Inflammatory macrophage treated with lipopolysaccharide for 1 hour (primary cell): Measurements from ENCODE around the gene LY6G6F.
A peak's percentile ranks its signal among the peaks of the same experiment; 100 is the strongest.

ENCODE experiments used
- DNase-seq, 2 donors: peaks; one replicate each; pipeline ENCODE4 v3.0.0-alpha.2; 2020 to 2022

LY6G6F gene

DNA sequence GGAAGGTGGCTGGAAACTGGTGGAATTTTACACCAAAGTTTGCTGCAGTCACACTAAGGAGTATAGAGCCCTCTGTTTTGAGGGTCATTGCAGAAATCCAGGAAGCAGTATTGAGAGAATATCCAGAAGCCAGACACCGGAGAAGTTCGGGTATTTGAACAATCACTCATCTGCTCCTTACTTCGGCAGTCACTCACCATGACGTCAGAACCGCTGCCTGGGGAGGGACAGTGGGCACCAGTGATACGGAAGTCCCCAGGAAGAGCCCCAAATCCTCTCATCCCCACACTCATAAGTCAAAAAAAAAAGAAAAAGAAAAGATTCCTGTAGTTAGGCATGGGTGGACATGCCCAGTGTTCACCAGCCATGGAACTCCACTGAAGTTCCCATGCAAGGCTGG lies 29.8 kb upstream of the LY6G6F start:
- DNase-seq, result no peak

DNA sequence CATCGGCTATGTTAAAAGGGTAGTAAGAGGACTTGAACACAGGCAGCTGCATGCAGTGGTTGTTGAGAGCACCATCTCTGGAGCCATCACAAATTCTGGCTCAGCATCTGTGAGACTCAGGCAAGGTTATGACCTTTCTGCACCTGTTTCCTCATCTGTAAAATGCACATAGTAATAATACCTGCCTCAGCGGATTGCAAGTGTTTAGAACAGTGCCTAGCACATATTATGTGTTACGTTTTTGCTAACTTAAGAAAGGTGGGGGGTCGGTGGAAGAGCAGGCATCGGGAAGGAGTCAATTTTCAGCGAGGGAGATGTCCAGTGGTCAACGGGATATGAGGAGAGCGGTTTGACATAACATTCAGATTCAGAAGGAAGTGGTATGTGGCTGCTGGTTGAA lies 28.7 kb upstream of the LY6G6F start:
- no peak for DNase-seq

DNA sequence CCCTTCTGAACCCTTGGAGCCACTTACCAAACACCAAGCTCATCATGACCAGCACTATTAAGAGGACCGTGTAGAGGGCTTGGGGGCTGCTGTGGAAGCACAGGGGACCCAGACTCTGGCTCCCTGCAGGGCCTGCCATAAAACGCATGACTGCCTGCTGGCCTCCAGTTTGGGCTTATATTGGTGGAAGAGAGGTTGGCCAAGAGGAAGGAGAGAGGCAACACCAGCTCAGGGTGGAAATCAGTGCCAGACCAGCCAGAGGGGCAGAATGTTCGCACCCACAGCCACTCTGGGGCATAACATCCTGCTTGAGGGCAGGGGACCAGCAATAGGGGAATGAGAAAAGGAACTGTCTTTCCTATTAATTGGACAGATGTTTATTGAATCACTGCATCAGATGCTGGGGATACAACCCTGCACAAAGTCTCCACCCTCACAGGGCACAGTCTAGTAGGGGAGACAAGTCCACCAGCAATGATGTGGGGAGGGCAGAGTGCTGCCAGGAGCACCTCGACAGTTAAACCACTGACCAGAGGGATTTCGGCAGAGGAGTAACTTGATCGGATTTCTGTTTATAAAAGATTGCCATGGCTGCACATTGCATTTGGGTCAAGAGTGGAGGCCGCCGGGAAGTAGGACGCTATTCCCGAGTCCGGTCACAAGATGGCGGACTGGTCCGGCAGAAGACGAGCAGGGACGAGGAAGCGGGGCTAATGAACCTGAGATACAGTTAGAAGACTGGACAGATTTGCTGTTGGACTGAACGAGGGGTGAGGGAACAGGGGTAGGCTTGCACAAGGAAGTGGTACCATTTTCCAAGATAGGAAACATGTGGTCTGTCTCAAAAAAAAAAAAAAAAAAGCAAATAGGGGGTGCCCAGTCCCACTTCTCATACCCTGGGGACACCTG lies 26.2 kb upstream of the LY6G6F start, which contains the start of gene LY6G5C:
TSS of gene LY6G5C (minus strand) at position 842 of the 909 bp plus-strand sequence. CDS start at position 148, 694 bp downstream.
- DNase-seq, result peak; percentile 50 to 73

DNA sequence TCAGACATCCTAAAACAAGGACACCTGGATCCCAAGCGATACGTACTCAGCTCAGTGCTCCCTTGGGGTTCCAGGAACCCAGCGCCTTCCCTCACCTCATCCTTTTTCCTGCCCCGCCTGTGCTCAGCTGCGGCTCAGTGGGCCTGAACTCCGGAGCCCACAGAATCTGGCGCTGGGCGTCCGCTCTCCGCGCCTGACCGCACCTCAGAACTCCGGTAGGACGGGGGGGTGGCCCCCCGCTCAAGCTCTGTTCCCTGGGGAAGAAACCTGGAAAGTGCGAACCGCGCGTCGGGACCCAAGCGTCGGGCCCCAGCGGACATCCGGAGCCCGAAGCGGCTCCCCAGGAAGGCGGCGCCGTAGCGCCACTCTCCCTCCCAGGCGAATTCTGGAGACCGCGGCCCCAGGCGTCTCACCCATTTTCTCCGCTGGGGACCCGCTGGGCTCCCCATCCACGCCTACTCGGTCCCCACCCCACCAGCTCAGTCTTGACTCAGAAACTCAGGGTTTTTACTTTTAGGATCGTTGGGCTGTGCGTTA lies 25.5 kb upstream of the LY6G6F start:
- peak in 1 of 2 donors; percentile 54 for DNase-seq

DNA sequence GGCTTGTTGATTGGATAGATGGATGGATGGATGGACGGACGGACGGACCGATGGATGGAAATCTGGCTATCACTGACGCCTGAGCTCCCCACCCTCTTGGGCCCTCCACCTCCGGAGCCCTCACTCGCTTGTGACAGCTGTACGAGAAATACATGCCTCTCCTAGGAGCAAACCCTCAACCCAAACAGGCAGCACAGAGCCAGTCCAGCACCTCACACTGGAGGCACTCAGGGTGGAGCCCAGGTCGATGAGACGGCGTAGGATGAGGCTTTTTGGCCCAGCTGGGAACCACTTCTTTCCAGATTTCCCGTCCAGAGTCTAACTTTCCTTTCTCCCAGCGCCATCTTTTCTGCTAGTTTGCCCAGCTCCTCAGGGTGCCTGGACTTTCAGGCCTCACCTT lies 23.1 kb upstream of the LY6G6F start:
- no peak for DNase-seq

DNA sequence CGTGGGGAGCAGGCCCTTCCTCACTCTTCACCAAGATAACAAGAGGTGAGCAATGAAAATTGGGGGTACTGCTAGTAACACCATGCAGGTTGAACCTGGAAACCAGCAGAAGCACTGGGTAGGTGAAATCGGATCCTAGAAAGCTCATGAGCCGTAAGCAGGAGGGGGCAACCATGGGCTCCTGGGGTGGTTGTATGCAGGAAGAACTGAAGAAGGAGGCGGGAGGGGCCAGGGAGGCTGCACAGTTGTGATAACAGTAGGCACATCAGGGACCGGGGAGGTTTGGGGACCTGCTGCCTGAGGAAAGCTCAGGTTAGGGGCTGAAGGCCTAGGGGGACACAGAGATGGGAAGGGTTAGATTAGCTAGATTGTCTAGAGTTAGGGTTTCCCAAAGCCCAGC lies 20.2 kb upstream of the LY6G6F start:
- no peak for DNase-seq

DNA sequence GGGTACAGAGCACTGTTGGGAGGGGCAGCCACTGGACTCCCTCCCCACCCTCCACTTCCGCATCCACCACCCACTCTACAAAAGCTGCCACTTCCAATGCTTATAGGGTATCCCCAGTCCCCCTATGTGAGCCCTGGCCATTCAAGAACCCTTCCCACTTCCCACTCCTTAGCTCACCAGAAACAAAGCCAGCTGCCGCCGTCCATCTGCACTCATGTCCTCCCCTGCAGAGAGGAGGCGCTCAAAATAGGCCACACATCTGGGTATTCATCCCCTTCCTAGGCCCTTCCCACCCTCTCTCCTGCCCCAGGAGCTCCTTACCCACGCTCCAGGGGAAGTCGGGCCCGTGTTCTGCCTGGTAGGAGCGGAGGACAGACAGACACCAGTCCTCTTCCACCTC lies 19.3 kb upstream of the LY6G6F start:
- DNase-seq, result no peak

DNA sequence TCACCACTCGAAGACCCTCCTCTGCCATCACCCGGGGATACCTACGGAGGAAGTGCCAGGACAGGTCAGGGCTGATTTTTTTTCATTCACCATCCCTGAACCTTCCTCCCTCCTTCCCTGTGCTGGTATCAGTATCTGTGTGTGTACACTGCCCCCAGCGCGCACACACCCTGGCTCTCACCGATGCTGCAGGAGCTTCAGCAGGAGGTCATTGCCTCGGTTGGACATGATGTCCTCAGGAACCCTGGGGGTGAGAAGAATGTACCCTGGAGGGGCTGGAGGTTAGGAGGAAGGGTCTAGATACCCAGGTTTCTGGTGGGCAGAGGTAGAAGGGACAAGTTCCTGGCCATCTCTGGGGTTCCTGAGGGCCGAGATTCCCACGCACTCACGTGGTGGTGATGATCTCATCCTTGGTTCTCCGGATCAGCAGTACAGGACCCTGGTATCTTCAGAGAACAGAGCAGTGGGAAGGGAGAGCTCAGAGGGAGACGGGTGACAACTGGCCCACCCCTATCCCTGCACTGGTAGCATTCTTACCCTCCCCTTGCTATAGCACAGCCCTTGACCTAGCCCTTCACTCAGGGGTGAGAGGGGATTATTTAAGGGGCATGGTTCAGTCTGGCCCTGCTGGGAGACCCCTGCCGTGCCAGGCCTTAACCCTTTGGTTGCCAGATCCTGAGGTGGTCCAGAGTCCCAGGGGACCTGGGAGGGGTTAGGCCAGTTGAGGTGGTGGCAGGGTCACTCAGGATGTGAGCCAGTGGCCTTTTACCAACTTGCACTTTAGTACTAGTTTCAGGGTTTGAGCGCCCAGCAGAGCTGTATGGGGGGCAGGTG lies 18.6 kb upstream of the LY6G6F start:
- DNase-seq, result no peak

DNA sequence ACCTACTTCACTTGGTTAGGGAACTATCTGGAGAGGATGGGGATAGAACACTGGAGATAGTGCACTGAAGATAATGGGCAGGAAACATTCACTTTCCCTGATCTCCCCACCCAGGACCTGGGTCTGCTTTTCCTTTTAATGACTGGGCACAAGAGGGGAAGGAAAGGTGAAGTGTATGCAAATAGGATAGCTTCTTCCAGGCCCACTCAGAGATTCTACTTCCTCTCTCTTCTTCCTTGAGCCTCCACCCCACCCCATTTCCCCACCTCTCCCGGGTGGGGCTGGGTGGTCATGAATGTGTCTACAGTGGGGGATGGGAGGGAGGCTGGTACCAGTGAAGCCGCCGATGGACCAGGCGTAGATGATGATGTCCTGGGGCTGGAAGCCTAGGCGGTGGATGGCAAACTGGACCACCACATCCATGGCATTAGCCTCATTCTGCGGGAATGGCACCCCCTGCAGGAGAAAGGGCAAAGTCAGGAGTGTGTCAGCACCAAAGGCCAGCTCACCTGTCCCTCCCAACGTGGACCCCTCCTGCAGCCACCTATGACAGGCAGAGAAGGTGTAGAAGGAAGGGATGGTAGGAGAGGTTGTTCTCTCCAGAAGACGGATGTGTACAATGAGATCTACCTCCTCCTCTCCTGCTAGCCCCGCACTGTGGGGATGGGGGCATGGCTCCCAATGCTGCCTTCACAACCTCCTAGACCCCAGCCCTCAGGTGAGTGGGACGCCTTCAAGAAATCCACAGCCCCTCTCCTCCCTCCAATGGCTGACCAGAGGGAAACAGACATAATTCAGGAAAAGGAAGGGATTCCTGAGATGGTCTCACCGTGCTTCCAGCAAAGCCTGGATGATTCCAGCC lies 17.2 kb upstream of the LY6G6F start:
- DNase-seq, result no peak

DNA sequence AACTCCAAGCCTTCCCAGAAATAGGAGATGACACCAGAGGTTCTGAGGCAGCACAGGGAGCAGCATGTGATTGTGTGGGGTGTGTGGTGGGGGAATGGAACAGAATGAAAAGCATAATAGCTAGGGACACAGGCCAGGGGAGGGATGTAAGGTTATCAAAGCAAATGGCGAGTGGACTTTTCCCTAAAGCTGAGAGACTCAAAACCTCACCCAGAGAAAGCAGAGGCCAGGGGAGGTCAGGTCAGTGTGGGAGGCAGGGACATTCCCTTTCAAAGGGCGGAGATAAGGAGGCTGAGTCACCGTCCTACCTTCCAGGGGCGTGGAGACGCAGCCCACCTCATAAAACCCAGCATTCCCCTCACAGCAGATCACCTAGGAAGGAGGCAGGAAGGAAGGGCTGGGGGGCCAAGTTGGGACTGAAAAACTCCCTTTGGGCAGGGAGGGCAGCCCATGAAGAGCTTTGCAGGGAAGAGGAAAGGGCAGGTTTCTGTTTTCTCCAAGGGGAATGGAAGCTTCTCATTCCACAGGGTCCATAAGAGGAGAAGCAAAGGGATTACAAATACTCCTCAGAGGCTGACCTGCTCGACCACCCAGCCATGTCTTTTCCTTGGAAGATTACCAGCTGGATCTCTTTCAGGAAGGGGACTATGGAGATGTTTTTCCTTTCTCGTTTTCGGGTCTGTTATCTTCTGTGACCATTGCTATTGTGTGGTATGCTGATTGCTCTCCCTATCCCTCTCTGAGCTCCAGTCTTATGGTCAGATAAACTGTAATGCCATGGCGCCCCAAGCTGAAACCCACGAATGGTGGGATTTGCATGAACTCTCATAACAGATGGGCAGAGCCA lies 16.2 kb upstream of the LY6G6F start:
- DNase-seq, result peak in 1 of 2 donors; percentile 50

DNA sequence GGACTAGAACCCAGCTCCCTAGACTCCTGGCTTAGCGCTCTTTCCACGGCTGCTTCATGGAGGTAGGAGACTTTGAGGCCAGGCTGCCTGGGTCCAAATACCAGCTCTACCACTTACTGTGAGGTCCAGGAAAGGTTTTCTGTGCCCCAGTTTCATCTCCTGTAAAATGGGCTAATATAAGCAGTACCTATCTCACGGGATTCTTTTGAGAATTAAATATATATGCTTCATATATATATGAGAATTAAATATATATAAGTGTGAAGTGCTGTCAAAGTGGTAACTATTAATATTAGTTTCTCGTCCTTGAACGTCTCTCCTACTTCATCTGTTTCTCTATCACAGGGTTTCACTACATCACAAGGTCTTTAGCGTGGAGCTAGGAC lies 15.6 kb upstream of the LY6G6F start:
- DNase-seq, result no peak

DNA sequence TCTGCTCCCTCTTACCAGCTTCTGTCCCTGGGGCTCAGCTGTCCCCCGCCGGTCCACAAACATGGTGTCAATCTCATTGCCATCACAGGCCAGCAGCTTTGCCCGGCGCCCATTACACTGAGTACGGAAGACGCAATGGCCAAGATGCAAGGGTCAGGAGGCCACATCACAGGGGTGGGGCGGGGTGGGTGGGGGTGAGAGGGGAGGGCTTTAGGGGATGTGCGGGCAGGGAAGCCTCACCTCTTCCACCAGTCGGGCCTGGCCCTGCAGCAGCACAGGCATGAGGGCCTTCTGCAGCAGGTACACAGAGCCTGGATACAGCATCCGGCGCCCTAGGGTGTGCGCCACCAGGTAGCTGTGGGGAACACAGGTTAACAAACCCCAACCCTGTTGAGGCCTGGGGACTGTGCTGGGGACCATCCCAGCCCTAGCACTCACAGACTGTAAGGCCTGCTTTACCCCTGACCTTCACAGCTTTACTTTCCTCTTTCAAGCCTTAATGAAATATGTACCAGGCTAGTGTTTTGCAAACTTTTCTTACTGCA lies 15.0 kb upstream of the LY6G6F start:
- DNase-seq, result no peak

DNA sequence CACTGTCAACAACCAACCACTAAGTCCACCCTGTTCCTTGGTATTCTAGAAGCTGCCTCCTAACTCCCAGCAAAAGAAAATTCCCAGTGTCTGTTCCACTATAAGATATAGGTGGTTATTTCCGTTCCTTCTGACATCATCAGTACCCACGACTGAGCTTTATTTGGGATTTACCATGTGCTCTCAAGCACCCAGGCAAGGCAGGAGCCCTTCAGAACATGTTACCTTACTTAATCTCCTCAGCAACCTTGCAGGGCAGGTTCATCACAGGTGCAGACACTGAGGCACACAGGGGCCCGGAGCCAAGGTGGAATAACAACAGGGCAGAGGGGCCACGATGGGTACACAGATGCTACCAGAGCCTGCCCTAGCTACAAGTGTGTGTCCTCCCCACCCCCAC lies 14.3 kb upstream of the LY6G6F start:
- DNase-seq, result no peak

DNA sequence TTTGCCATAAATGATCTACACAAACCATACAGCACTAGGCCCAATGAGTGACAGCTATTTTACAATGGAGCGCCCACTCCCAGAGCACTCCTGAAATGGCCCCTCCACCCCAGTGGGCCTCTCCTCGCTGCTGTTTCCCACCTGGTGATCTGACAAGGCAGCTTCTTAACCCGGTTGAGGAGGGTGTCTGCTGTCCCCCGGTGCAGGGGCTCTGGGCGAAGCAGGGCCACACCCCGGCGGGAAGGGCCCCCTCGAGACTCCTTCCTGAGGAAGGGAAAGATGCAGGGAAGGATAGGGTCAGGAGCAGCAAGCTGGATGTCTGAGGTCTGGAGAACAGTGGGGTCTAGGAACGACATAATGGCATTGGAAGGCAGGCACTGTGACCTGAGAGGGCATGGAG lies 13.8 kb upstream of the LY6G6F start:
- no peak for DNase-seq

DNA sequence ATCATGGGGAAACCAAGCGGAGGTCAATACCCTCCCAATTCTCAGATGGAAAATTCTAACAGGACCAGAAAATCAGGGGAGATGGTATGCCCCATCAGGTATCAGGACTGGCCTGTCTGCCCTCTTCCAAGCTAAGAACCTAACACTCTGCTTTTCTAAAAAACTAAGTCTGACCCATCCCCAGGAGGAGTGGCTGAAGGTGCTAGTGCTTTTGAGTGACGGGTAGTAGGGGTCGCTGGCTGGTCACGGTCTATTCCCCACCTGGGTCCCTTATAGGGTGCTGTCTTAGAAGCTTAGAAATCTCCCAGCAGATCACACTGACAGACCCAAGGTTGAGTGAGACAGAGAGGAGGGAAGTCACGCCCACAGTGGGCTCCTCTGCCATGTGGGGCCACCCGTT lies 13.1 kb upstream of the LY6G6F start:
- no peak for DNase-seq

DNA sequence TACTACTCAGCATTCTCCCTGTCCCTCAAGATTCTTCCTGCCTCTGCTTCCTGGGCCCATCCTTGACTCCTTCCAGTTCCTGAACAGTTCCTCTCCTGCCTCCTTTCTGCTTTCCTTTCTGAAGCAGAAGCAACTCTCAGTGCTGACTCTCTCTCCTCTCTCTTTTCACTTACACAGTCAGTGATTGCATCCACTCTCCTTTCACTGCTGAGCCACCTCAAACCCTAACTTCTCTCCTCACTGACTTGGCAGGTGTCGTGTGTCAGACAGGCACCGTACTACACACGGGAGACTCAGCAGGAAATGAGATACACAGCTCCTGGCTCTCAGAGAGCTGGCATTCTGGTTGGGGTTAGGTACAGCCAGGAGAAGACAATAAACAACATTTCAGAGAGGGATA lies 9.1 kb upstream of the LY6G6F start:
- DNase-seq, result no peak

DNA sequence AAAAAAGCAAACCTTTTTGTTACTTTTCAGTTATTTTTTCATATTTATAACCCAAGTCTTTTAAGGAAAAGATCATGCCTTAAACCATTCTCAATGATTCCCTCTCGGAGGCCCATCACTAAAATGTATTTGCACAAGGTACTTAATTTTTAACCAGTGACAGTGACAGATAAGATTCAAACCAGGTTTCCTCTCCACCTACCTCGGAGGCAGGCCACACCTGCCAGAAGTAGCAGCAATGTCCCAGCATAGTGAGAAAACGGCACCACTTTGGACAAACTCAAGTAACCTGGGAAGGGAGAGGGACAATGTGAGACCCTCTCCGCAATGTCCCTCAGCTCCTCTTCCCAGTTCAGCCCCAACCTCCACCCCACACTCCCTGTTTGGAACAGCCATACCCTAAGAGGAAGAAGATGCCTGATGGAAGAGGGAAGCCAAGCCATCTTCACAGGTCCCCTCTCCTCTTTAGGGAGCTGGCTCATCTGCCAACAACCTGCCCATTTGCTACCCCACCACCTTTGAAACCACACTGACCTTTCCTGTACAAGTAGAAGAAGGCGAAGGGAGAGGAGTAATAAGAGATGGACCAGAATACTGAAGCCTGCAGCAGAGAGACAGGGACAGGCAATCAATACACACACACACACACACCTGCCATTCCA lies 5.8 kb upstream of the LY6G6F start:
- no peak for DNase-seq

DNA sequence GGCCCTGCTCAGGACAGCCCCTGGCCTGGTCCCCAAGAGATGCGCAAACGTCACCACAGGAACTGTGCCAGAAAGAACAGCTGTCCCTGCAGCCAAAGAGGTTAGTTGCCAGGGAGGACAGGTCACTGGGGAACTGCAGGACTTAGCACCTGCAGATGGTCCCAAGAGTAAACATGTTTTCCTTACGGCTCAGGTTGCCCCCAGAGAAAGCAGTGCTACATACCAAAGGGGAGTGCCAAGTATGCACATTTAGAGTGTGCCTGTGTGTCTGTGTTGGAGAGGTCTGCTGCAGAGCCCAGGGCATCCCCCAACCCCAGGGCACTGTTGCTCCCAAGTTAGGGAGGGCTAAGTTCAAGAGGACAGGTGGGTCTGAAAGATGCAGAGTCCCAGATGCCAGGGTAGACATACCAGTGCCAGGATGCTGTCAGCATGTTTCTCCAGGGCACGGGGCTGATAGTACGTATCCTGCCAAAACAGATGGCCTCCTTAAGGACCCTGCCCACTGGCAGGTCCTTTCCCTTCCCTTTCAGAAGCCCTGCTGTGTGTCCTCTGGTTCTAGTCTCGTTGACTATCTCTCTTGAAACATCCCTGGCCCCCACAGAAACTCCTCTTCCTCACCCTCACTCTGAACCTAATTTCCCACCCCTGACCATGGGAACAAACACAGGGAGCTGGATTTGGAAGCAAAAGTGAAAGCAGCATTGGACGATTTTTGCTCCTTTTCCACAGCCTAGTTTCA lies 4.8 kb upstream of the LY6G6F start:
- peak in 1 of 2 donors; percentile 32 for DNase-seq

DNA sequence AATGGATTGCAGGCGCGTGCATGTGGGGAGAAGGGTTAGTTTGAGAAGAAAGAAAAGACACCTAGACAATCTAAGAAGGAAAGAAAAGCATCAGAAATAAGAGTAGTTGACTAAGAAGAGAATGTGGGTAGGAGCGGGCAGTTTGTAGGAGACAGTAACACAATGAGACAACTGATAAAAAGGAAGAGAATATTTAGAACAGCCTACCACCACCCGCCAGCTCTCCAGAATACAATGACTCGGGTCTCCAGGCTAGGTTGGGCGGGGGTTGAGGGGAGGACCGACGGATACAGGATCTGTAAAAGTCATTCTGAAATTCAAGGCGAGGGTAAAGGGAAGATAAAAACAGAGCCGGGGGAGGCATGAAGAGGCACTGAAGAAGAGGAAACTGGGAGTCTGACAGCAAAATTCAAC lies 4.3 kb upstream of the LY6G6F start:
- DNase-seq, result no peak
